T-helper 2 cell treated with Interferon-gamma antibody and Interleukin-4, amounts not matched to agents 100 ng/mL and 5 ng/mL, for 36 hours (primary cell): Measurements from ENCODE around the gene TREML4. TPM values are rescaled to one million over a fixed set of nuclear protein-coding genes. Genes with fewer than 3 reads are reported as not detected.
"Not testable (repeated sequence)": the region's sequence is repeated elsewhere in the genome, so short reads cannot be mapped to it uniquely, and the experiment has no call there.

Source experiments
- intact Hi-C: fragments of 100-400 bp; cut with micrococcal nuclease; formaldehyde crosslinking; loops from one replicate; pipeline ENCODE4 v1.15.1; 2023
- total RNA-seq: library from RNA; stranded (reverse); gene quantifications from 2 replicates; pipeline ENCODE4 v1.2.3, GENCODE V29; 2022

TREML4 gene
- total RNA-seq, 1 donor from 2014 or later: not detected

GRCh38 chr6:41201764-41202173, 26.4 kb upstream of the TREML4 start:
- intact Hi-C loops: no loop called here

DNA sequence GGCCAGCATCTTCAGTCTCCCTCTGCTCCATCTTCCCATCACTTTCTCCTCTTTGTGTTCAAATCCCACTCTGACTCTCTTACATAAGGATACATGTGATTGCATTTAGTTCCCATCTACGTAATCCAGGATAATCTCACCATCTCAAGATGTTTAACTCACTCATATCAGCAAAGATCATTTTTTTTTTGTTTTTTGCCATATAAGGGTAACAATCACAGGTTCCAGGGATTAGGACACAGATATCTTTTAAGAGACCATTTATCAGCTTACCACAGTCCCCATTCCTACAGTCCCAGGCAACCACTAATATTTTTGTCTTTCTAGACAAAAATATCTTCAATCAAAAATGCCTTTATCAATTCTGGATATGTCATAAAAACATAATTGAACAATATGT, 24.0 kb upstream of the TREML4 start:
- intact Hi-C loops: no loop called here

- intact Hi-C loops: no loop called here
Observed at GRCh38 chr6:41208439-41209106, 19.6 kb upstream of the TREML4 start.

- intact Hi-C loops: no loop called here
Observed at GRCh38 chr6:41209547-41210320, 18.4 kb upstream of the TREML4 start.

- intact Hi-C loops: no loop called here
Observed at GRCh38 chr6:41214559-41215238, 13.4 kb upstream of the TREML4 start.

DNA sequence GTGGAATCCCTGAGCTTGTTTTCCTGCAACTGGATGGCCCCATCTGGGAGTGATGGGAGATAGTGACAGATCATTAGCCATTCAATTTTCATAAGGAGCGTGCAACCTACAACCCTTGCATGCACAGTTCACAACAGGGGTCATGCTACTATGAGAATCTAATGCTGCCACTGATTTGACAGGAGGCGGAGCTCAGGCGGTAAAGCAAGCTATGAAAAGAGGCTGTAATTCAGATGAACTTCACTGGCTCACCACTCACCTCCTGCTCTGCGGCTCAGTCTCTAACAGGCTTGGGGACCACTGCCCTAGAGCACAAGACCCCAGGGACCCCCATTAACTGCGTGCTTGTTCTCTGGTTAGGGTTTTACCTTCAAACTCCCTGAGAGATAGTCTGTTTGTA, 12.4 kb upstream of the TREML4 start:
- intact Hi-C loops: no loop called here

GRCh38 chr6:41216616-41217015, 11.5 kb upstream of the TREML4 start:
- intact Hi-C loops: no loop called here

DNA sequence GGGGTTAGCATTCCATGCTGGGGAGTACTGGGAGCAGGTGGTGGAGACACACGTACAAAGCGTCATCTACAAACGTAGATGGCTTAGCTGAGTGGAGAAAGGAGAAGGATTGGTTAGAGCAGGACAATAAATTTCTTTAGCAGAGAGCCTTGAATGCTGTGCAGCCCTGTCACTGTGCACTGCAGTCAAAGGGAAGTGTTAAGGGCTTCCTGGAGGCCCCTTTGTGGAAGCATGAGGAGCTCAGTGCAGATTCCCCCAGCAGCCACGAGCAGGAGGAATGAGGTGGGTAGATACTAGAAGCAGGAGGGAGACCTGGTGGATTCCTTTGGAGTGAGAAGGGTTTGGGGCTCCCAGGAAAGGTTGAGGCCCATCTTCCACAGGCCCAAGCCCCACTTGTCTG, 6.1 kb upstream of the TREML4 start:
- intact Hi-C loops: no loop called here

GRCh38 chr6:41222513-41222912, 5.6 kb upstream of the TREML4 start:
- intact Hi-C loops: no loop called here

DNA sequence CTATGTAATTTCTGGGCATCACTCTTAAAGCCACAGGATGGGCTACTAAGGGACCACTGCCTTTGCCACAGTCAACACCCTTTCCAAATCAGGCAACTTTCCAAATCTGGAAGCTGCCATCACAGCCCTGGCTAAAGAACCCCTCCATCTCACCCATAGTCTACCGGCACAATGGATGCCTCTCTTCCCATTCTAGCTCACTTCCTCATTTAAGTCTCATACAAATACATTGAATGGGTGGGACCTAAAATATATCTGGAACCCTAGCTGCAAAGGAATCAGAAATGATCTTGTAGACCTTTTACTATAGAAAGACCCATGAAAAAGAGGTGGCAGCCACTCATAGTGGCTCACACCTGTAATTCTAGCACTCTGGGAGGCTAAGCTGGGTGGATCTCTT, 3.3 kb upstream of the TREML4 start:
- intact Hi-C loops: no loop called here

DNA sequence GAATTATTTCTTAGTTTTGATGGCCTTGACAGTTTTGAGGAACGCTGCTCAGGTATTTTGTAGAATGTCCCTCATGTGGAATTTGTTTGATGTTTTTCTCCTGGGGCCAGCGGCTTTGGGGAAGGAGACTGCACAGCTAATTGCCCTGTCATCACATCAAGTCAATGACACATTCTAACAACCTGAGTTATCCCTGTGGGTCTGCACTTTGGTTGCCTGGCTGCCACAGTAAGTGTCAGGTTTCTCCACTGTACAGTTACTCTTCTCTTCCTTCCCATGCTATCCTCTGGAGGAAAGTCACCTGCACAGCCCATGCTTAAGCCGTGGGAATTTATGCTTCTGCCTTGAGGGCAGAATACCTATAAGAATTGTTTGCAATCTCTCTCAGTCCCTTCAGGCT, 1.4 kb upstream of the TREML4 start:
- intact Hi-C loops: no loop called here

GRCh38 chr6:41228616-41229015, 467 bp downstream of the TREML4 start:
- intact Hi-C loops: no loop called here

DNA sequence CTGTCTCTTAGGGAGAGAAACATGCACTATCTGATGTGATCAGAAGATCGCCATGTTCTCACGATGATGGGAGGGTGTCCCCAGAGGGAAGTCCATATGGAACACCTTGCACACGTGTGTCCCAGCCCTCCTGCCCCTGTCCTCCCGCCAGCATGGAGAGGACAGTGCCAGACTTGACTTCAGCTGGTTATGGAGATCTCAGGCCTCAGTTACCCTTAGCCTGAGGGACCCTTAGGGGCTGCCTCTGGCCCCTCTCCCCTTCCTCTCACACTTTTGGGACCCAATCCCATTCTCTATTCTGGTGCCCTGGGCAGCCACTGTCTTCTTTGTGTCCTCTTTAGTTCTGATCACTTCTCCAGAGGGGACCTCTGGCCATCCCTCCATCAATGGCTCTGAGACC, 1.6 kb downstream of the TREML4 start:
- intact Hi-C loops: no loop called here

DNA sequence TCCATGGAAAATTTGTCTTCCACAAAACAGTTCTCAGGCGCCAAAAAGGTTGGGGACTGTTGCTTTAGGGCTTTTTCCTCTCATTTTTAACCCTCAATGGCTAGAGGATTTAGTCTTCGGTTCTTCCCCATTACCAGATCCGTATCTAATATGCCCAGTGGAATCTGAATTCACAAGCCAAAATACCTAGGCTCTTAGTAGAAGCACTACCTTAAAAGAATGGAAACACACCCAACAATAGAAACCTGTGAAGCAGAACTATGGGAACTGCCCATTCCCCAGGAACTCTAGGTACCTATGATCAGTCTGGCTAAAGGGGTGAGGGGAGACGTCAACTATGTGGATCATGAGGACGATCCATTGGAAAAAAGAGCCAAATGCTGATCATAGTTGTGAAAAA, 3.1 kb downstream of the TREML4 start:
- intact Hi-C loops: no loop called here

DNA sequence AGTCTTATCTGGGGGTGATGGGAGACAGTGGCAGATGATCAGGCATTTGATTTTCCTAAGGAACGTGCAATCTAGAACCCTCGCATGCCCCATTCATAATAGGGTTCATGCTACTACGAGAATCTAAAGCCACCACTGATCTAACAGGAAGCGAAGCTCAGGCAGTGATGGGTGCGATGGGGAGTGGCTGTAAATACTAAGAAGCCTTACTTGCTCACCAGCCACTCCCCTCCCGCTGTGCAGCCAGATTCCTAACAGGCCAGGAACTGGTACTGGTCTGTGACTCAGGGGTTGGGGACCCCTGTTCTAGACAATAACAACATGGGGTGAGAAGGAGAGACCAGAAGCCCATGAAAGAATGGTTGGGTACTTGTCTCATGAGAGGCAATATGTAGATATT, 4.5 kb downstream of the TREML4 start:
- intact Hi-C loops: no loop called here

GRCh38 chr6:41236276-41236675, 8.1 kb downstream of the TREML4 start:
- intact Hi-C loops: no loop called here

DNA sequence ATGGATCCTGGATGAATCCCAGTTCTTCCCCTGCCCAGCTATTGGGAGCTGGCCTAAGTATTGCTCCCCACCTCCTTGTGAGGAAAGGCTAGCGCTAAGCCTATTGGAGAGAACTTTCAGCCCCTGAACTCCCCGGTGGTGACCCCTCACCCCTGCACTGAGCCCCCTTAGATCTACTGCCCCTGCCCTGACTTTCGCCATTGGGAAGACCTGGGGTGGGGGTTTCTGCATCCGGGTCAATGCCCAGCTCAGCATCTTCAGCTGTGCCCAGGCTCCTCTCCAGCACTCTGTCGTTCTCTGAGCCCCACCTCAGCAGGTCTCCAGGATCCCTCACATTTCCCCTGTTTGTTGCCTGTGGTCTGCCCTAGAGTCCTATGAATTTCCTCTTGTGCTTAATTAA, 9.0 kb downstream of the TREML4 start:
- intact Hi-C loops: no loop called here

GRCh38 chr6:41239467-41240159, 11.5 kb downstream of the TREML4 start:
- intact Hi-C loops: no loop called here

GRCh38 chr6:41246529-41246928, 18.4 kb downstream of the TREML4 start:
- intact Hi-C loops: not testable (repeated sequence)

DNA sequence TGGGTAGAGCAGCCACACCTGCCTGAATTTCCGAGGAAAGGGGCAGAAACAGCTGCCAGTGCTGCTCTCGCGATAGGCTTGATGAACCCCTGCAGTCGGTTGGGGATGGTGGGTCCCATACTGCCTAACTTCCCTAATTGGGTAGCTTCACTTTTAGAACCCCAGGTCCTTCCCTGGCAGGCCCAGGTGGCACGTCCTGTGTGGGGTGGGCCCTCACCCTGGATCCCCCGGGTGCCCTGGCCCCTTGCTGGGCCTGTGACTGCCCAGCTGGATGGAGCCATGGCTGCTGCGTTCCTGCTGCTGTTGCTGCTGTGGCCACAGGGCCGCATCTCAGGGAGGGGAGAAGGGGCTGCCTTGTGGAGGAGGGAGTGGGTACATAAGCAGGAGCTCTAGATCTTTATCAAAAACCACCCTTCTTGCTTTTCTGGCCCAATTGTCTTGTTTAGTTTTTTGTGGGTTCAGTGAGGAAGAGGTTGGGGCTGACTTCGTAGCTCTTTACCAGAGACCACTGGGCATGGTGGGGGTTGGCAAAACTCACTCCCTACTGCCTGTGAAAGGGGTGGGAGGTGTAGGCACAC, 19.2 kb downstream of the TREML4 start:
- intact Hi-C loops: no loop called here

DNA sequence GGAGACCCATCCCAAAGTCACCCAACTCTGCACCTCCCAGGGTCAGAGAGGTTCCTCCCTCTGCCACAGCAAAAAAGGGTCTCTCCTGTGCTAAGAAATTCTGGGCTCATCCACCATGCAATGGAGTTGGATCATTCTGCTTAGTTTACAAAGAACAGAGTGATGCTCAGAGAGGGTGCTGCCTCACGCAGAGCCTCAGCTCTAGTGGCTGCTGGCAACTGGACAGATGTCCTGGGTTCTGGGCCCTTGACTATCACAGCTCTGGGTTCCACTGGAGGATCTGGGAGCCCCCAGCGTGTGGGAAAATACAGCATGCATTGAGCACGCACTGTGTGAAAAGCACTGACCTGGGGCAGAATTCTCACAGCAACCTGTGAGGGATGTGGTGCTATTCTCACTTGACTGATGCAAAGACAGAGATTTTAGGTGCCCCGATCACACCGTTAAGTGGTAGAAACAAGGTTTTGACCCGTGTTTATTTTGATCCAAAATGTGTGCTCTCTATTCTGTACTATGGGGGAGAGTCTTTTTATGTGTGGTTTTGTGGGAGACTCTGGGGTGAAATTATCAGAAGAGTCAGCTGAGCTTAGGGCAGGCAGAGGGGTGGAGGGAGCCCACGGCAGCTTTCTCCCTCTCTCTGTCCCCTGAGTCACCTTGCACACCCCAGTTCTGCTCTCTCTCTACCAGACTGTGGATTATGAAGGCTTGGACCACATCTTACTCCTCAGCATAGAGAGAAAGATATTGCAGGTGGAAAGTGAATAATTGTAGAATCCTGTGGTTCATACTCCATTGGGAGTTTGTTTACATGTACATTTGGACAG, 19.9 kb downstream of the TREML4 start:
- intact Hi-C loops: no loop called here
